SU-DHL-6 (cell line): ENCODE results near the gene TMED10.

ENCODE experiments used
- EZH2phosphoT487 ChIP-seq: fragments of 200-600 bp; sonication (generic), shearing (Covaris generic); conservative IDR thresholded peaks from 2 replicates; pipeline ENCODE4 v1.6.1; 2018; ENCODE audit warnings: mild to moderate bottlenecking, antibody characterized with exemption, low read length, moderate library complexity, mixed read lengths
- TF ChIP-seq, protein P1 (sequence below): fragments of 200-600 bp; sonication (generic); IDR thresholded peaks from one replicate; pipeline ENCODE4 v1.5.1; 2017; ENCODE audit warnings: antibody characterized with exemption, mild to moderate bottlenecking, low read length, moderate library complexity; ENCODE audit not compliant: insufficient read depth, poor library complexity, severe bottlenecking

DNA sequence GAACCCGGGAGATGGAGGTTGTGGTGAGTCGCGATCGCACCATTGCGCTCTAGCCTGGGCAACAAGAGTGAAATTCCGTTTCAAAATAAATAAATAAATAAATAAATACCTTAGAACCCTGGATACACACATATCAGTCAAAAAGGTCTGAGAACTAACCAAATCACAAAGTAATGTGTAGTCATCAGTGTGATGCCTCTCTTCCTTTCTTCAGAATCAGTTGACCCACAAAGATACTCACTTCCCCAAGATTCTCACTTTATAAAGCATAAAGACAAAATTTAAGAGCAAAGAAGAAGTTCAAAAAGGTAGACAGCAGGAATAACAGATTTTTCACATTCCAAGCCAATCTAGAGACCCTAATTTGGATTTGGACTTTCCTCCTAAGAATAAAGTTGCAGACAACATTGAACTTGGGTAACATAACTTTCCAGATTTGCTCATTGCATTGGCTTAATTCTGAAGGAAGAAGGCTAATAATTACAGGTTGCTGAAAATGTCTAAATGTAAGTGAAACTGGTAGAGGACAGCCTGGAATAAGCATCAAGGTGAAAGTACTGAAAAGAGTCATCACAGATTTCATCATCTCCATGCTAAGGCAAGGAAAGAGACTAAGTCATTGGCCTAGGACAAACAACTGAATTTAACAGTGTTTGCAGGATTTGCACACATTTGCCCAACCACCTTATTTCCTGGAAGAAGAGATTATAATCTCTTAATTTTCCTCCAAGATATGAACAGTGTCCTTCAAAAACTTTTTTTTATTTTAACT, 17.4 kb downstream of the TMED10 start:
- TF ChIP-seq, protein P1, sequence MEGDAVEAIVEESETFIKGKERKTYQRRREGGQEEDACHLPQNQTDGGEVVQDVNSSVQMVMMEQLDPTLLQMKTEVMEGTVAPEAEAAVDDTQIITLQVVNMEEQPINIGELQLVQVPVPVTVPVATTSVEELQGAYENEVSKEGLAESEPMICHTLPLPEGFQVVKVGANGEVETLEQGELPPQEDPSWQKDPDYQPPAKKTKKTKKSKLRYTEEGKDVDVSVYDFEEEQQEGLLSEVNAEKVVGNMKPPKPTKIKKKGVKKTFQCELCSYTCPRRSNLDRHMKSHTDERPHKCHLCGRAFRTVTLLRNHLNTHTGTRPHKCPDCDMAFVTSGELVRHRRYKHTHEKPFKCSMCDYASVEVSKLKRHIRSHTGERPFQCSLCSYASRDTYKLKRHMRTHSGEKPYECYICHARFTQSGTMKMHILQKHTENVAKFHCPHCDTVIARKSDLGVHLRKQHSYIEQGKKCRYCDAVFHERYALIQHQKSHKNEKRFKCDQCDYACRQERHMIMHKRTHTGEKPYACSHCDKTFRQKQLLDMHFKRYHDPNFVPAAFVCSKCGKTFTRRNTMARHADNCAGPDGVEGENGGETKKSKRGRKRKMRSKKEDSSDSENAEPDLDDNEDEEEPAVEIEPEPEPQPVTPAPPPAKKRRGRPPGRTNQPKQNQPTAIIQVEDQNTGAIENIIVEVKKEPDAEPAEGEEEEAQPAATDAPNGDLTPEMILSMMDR: no peak
- no peak for TF ChIP-seq EZH2phosphoT487
